Choroid plexus epithelial cell (primary cell): Measurements from ENCODE around the gene UCHL1.

Experiments used
- DNase-seq: peaks from one replicate; pipeline ENCODE4 v3.0.0-alpha.2; 2010; ENCODE audit warnings: low read depth
- H3K4me3 ChIP-seq: 2 replicates; pipeline ENCODE4 v1.5.1; 2011; ENCODE audit warnings: low read depth, mild to moderate bottlenecking, control low read depth, low read length, moderate library complexity
- TF ChIP-seq, protein P1 (sequence below): conservative IDR thresholded peaks from 2 replicates; pipeline ENCODE4 v1.5.1; 2011; ENCODE audit warnings: low read depth, mild to moderate bottlenecking, control low read depth, inconsistent platforms, low read length, moderate library complexity

UCHL1 gene

DNA sequence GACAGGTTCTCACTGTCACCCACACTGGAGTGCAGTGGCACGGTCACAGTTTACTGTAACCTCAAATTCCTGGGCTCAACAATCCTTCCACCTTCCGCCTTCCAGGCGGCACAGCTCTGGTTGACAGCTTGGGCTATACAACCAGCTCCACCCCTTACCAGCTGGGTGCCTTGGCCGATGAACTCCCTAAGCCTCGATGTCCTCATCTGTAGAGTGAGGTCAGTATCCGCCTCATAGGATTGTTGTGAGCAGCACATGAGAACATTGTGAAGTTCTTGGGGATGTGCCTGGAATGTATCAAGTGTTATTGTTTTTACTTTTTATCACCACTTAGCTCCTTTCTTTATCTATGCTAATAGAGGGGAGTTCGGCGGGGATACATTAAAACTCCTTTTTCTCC, 23.3 kb downstream of the UCHL1 start:
- H3K4me3 ChIP-seq = no peak overlapping the region
- DNase-seq = peak; percentile 84
- TF ChIP-seq, protein P1, sequence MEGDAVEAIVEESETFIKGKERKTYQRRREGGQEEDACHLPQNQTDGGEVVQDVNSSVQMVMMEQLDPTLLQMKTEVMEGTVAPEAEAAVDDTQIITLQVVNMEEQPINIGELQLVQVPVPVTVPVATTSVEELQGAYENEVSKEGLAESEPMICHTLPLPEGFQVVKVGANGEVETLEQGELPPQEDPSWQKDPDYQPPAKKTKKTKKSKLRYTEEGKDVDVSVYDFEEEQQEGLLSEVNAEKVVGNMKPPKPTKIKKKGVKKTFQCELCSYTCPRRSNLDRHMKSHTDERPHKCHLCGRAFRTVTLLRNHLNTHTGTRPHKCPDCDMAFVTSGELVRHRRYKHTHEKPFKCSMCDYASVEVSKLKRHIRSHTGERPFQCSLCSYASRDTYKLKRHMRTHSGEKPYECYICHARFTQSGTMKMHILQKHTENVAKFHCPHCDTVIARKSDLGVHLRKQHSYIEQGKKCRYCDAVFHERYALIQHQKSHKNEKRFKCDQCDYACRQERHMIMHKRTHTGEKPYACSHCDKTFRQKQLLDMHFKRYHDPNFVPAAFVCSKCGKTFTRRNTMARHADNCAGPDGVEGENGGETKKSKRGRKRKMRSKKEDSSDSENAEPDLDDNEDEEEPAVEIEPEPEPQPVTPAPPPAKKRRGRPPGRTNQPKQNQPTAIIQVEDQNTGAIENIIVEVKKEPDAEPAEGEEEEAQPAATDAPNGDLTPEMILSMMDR = no peak

DNA sequence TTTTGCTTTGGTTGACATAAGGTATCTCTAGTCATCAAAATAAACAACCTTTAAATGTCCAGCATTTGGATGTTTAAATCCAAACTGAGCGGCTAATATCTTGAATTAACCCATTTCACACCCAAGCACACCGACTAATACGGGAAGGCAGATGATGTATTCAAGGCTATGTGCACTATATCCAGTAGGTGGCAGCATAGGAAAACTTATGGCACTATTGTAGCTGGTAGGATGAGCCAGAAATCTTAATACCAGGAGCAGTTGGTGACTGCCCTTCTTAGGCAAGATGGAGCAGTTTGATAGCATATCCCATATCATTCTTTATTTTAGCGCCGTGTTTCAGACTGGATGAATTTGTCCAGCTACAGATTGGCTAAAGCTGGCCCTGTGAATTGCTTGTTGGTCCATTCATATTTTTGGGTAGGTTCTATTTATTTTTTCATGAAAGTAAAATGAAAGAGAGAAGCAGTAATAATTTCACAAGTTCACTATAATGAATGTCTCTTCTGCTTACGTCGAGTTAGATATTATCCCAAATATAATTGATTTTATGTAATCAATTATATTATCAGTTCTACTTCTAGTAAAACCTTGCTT, 24.4 kb downstream of the UCHL1 start:
- TF ChIP-seq, protein P1 = peak; percentile 83
- peak; percentile 90 for DNase-seq

DNA sequence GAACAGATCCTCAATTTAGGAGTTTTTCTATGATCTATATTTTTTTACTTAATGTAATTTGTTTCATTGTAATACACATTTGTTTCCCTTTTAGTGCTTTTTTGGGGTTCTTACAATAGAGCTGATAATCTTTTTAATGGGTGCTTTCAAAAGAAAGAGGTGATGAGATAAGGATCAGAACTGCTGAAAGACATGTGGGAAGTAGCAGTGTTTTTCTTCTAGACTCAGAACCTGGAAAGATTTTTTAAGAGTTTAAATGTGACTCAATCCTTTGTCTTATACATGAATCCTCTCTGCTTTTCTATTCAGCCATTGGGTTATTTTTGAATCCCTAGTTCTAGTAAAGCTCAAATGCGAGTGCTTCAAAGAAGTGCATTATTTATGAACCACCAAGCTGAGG, 25.6 kb downstream of the UCHL1 start:
- no peak overlapping the region for H3K4me3 ChIP-seq
- TF ChIP-seq, protein P1 = no peak

More for the DNA sequence above, 24.4 kb downstream of the UCHL1 start:
- no peak overlapping the region for H3K4me3 ChIP-seq

DNA sequence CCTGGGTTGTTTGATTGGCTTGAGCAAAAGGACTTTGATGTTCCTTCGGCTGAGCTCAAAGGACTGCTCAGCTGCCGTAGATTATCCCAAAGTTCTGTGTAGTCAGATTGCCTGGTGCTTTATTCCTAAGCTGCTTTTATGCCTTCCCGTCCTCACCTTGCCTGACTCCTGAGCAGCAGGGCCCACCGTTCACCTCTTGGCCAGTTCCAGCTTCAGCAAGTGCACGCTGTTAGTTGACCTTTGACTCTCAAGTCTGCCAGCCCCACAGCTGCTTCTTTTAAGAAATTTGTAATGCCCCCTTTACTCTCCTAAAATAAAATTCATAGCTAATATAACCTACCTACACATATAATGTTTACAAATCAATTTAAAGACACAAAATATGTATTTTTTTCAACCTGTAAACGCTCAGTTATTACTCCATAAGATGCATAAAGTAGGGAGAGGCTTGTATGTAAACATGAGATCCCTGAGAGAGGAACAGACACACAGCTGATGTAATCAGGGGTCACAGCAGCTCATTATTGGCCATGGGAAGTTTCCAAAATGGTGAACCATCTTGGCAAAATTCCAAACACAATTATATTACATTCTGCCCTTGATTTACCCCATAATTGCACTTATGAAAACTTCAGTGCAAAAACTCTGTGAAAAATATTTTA, 28.6 kb downstream of the UCHL1 start:
- TF ChIP-seq, protein P1 = no peak
- DNase-seq = peak; percentile 24
- no peak overlapping the region for H3K4me3 ChIP-seq

More for the DNA sequence above, 25.6 kb downstream of the UCHL1 start:
- no peak for DNase-seq

DNA sequence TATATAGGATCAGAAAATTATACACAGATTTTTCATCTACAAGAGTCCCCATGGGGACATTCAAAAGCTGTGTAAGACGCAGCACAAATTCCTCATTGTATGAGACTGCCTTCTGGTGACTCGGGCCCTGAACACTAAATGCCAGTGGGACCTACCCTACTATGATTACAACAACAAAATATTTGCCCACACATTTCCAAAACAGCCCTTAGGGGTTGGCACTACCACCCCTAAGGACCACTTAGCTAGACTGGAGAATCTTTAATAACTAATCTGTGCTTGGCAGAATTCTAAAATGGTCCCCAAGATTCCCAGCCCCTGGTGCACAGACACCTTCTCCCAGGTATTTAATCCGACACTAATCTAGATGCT, 29.1 kb downstream of the UCHL1 start:
- H3K4me3 ChIP-seq = no peak overlapping the region
- TF ChIP-seq, protein P1 = no peak
- DNase-seq = no peak

DNA sequence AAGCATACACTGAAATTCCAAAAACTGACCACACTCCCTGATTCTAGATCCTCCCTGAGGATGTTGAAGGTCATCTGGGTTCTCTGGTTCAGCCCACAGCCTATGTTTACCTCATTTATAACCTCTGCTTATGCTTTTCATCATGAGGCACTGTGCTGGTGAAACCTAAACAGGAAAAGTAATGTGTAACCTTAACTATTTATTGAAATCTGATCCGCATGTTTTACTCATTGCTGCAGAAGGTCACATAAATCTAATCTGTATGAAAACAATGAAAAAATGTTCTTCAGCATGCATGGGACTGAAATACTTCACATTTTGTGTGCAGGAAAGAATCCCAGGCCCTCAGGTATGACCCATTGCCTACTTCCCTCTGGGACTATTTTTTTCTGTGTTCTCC, 30.3 kb downstream of the UCHL1 start:
- TF ChIP-seq, protein P1 = no peak
- no peak overlapping the region for H3K4me3 ChIP-seq
- DNase-seq = peak; percentile 81

DNA sequence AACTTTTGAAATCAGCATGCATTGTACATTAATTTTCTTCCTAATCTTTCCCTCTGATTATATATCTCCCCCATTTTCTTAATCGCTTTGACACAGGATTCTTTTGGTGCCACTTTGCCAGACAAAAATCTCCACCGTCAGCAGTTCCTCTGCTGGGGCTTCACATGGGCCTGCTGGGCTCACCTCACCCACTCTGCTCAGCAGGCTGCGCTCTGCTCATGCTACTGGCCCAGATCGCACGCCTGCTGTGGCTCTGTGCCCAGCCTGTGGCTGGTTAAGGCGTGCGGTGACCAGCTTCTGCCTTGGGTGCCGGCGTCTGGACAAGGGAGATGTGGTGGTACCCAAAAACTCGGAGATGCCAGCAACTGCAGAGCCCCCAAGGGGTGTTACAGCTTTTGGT, 31.1 kb downstream of the UCHL1 start:
- no peak for DNase-seq
- H3K4me3 ChIP-seq = no peak overlapping the region
- TF ChIP-seq, protein P1 = no peak
